Activated naive CD4-positive, alpha-beta T cell treated with anti-CD3 and anti-CD28 coated beads for 36 hours (primary cell): ENCODE results near the gene TMA7B. TPM values are rescaled to one million over a fixed set of nuclear protein-coding genes. Genes with fewer than 3 reads are reported as not detected.
"Not testable (repeated sequence)": the region's sequence is repeated elsewhere in the genome, so short reads cannot be mapped to it uniquely, and the experiment has no call there.

Source experiments
- CTCF ChIA-PET: fragments of 350-600 bp; sonication (Branson Sonifier 250); formaldehyde crosslinking; loops from one replicate; lab custom pipeline; 2021; ENCODE audit warnings: antibody characterized with exemption; lab: Charles Lee
- DNase-seq: peaks from one replicate; pipeline ENCODE4 v3.0.0-alpha.2; 2020
- H3K27ac Mint-ChIP-seq: one replicate; pipeline ENCODE4 v1.8.0; 2021; ENCODE audit warnings: mild to moderate bottlenecking, mixed read lengths
- H3K27me3 Mint-ChIP-seq: one replicate; pipeline ENCODE4 v1.8.0; 2021; ENCODE audit warnings: low read depth, mixed read lengths
- H3K36me3 Mint-ChIP-seq: one replicate; pipeline ENCODE4 v1.8.0; 2021; ENCODE audit warnings: low read depth, mixed read lengths
- H3K4me1 Mint-ChIP-seq: one replicate; pipeline ENCODE4 v1.8.0; 2021; ENCODE audit warnings: low read depth, mixed read lengths
- H3K4me3 Mint-ChIP-seq: one replicate; pipeline ENCODE4 v1.8.0; 2021; ENCODE audit warnings: mild to moderate bottlenecking, moderate library complexity, mixed read lengths
- H3K9me3 Mint-ChIP-seq: one replicate; pipeline ENCODE4 v1.8.0; 2021; ENCODE audit warnings: mixed read lengths
- intact Hi-C: fragments of 100-400 bp; cut with micrococcal nuclease; formaldehyde crosslinking; loops from one replicate; pipeline ENCODE4 v1.15.1; 2023
- total RNA-seq, 2 experiments: library from RNA; stranded (reverse); gene quantifications; one replicate each; pipeline ENCODE4 v1.2.3, GENCODE V29; 2021

TMA7B gene
- total RNA-seq, 2 experiments from 2014 or later: 1.1 to 1.5 TPM

DNA sequence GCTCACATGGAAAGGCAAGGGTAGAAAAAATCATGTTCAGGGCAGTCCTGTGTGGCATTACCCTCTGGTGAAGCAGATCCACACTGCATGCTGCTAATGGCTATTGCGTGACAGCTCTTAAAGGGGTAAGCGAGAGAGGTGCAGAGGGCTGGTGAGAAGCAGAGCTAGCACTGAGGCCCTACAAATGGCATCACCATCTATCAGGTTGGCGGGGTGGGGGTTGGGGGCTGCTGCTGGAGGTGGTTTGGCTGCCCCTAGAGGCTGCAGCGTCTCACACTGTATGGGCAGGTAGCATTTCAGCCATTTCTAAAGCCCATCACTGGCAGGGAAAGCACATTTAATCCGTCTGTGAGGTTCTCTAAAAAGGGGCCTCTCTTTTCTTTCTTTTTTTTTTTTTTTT lies 16.9 kb upstream of the TMA7B start:
- H3K9me3 Mint-ChIP-seq: no peaks in the 10 kb centered on the region
- CTCF ChIA-PET: interaction anchor here (0.5 to 2.8 kb wide), 17 partner anchors 9 to 414 kb away, joined by 3 to 23 read pairs (median 4); no protein-coding TSS in a partner anchor
- peak overlapping the region; percentile 95 for H3K27ac Mint-ChIP-seq
- H3K4me1 Mint-ChIP-seq: peaks cover 95% of the 10 kb centered on the region
- DNase-seq: peak; percentile 80
- H3K4me3 Mint-ChIP-seq: peak overlapping the region; percentile 34
- H3K27me3 Mint-ChIP-seq: no peaks in the 10 kb centered on the region
- intact Hi-C loops: loop anchor here (2.0 to 10.0 kb wide), 2 partner anchors 51 to 1341 kb away; partner anchors contain the start of genes FAM83F and RANGAP1
- H3K36me3 Mint-ChIP-seq: no peaks in the 10 kb centered on the region

DNA sequence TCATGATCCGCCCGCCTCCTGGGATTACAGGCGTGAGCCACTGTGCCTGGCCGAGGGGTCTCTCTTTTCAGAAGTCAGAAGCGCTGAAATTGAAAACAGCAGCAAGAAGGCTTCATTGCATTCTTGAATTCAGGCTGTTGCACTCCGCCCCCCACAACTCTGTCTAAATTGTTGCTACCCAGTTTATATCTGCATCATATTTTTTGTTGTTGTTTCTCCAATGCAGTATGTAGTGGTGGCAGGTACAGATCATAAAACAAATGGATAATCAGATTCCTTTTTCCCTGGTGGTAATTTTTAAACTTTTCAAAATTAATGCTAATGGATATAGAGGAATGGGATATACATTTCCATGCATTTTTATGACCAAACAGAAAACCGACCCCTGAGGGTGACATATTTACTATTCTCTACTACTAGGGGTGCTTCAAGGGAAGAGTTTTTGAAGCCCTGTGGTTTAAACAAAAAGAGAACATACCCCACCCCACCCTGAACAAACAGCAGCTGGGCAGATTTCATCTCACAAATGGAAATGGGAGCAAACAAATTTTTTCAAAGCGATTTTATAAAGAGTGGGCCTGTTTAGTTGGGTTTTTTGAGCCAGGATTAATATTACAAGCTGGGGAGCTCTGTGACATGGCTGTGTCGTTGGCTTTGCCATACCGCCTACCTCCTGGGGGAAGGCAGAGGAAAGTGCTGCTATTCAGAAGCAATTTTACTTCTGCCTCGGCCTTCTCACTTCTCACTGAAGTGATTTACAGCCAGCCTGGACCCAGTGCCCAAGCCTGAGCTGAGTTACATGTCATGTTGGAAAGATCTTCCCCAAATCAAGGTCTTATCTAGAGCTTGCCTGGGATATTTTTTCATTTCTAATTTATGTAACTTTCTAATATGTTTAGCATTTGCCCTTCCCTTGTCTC lies 16.0 kb upstream of the TMA7B start:
- CTCF ChIA-PET: interaction anchor here (0.6 to 2.3 kb wide), 7 partner anchors 11 to 393 kb away, joined by 3 to 11 read pairs (median 3); no protein-coding TSS in a partner anchor
- no peaks in the 10 kb centered on the region for H3K36me3 Mint-ChIP-seq
- no peak for DNase-seq
- no peaks in the 10 kb centered on the region for H3K9me3 Mint-ChIP-seq
- no peaks in the 10 kb centered on the region for H3K27me3 Mint-ChIP-seq
- peaks cover 95% of the 10 kb centered on the region for H3K4me1 Mint-ChIP-seq
- peak overlapping the region; percentile 95 for H3K27ac Mint-ChIP-seq
- peak overlapping the region; percentile 52 for H3K4me3 Mint-ChIP-seq
- intact Hi-C loops: loop anchor here (1.0 to 10.0 kb wide), 3 partner anchors 8 to 1341 kb away; partner anchors contain the start of genes FAM83F and RANGAP1

DNA sequence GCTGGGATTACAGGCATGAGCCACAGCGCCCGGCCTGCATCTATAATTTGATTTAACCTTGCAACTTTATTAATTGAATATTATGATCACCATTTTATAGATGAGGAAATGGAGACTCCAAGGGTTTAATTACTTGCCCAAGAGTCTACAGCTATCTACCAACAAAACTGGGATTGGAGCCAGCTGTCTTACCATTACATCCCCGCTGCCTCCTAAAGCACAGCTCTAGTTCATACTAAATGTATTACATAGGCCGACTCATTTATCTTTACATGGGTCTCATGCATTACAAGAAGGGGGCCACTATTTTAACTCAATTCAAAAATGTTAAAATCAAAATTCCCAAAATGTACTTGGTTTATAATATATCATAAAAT lies 14.1 kb upstream of the TMA7B start:
- Mint-ChIP-seq H3K27ac (peak overlapping the region; percentile 95), H3K36me3 (peaks cover 3% of the 10 kb centered on the region), H3K27me3 (no peaks in the 10 kb centered on the region), H3K9me3 (no peaks in the 10 kb centered on the region), H3K4me1 (peaks cover 97% of the 10 kb centered on the region), H3K4me3 (no peak overlapping the region)
- no peak for DNase-seq
- CTCF ChIA-PET: interaction anchor here (0.5 to 2.8 kb wide), 8 partner anchors 8 to 411 kb away, joined by 3 to 14 read pairs (median 4); partner anchors contain the start of gene TMA7B
- intact Hi-C loops: loop anchor here (10.0 kb wide), 1 partner anchor 1339 kb away; the partner anchor contains the start of gene RANGAP1

DNA sequence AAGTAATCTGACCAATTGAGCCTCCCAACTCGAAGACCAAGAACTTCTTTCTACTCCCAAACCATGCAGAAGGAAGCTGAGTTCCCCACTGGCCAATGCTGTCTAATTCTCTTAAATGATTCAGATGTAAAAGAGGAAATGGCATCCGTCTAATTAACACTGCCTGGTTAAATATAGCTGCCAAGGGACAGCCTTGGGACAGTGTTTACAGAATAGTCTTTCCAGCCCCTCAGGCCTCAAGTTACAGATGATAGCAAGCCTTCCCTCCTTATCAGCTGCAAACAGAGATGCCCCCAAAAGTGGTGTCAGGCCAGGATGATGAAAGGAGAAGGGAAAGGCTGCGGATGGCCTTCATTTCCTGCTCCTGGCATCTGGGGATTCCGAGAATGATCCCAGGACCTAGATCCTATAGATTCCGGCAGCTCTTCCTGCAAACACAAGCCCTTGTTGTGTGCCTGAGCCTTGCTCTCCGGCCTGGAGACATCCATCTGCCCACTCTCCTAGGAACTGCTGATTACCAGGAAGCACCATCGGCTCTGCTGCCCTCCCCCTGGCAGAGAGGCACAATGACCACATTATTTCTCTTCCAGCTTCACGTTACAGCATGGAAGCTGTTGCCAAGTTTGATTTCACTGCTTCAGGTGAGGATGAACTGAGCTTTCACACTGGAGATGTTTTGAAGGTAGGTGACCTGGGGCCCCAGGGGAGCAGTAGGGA lies 13.5 kb upstream of the TMA7B start:
- DNase-seq: no peak
- CTCF ChIA-PET: interaction anchor here (0.5 to 2.8 kb wide), 8 partner anchors 8 to 412 kb away, joined by 3 to 14 read pairs (median 4); no protein-coding TSS in a partner anchor
- intact Hi-C loops: loop anchor here (10.0 kb wide), 1 partner anchor 1338 kb away; the partner anchor contains the start of gene RANGAP1
- peaks cover 99% of the 10 kb centered on the region for H3K4me1 Mint-ChIP-seq
- peak overlapping the region; percentile 53 for H3K4me3 Mint-ChIP-seq
- peak overlapping the region; percentile 95 for H3K27ac Mint-ChIP-seq
- H3K36me3 Mint-ChIP-seq: peaks cover 3% of the 10 kb centered on the region
- H3K9me3 Mint-ChIP-seq: no peaks in the 10 kb centered on the region
- no peaks in the 10 kb centered on the region for H3K27me3 Mint-ChIP-seq

DNA sequence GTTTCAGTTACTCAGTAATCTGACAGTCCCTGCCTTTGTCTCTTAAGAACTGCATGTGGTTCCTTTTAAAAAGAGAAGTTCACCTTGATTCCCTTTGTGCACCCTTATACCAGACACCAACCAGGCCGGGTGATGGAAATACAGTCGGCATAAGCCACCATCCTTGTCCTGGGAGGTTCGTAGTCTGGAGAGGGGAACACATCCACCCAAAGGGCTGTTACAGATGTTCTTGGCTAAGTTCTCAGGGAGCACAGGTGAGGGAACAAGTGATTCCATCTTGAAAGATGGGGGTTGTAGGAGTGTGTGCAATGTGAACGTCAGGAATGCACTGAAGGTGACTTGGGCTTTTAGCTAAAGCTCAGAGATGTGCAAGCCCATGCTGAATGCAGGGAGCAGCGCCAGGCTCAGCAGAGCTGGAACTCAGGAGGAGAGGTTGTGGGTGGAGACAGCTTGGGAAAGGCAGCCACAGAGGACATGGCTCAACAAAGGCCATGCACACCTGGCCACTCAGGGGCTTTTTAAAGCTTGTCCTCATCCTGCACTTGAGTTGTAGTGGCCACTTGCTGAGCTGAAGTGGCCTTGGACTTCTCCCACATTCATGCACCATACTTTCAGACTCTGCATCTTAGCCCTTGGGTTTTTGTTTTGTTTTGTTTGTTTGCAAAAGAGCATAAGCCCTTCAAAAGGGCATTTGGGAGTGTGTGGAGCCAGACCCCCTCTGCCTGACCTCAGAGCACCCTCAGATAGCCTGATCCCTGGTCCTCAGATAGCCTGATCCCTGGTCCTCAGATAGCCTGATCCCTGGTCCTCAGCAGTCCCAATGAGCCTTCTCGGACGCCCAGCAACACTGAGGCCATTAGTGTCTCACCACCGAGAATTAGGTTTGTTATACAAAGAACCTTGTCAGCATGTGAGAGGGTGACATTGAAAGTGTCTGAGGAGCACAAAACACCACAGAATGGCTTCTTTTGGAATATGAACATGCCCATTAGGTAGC lies 12.7 kb upstream of the TMA7B start:
- Mint-ChIP-seq H3K9me3 (no peaks in the 10 kb centered on the region), H3K36me3 (peaks cover 3% of the 10 kb centered on the region), H3K4me3 (peak overlapping the region; percentile 53), H3K27ac (peak overlapping the region; percentile 95), H3K4me1 (peaks cover 99% of the 10 kb centered on the region), H3K27me3 (no peaks in the 10 kb centered on the region)
- intact Hi-C loops: loop anchor here (10.0 kb wide), 1 partner anchor 1337 kb away; the partner anchor contains the start of gene RANGAP1
- no peak for DNase-seq
- CTCF ChIA-PET: interaction anchor here (0.6 to 2.8 kb wide), 8 partner anchors 9 to 403 kb away, joined by 3 to 14 read pairs (median 4); no protein-coding TSS in a partner anchor

DNA sequence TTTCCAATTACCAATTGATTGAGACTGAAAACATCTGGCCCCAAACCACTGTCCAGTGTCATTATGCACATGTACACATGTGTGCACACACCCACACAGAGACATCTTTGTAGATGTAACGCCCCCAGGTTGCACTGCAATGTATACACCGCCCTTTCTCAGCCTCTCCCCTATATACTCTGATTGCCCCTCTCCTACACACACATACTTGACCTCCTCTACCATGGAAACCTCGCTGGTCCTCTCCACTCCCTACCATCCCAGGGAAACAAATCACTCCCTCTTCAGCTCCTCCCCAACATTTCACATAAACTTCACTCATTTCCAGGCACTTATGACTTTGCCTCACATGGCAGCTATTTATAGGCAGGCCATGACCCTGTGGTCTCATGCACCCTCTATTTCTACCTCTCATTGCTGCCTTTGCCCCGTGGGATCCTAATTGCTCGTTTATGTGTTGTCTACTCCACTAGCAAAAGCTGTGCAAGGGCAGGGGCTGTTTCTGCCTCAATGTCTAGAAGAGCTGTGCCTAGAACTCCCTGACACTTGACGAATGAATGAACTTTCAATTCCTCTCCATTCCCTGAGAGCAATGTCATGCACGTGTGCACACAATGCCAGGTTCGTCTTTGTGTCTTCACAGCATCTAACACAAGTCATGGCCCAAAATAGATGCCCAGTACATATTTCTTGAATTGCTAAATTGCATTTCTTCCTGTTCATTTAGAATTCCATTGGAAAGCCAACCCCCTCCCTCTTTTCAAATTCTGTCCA lies 10.0 kb upstream of the TMA7B start:
- intact Hi-C loops: loop anchor here (5.0 to 10.0 kb wide), 3 partner anchors 348 to 1335 kb away; partner anchors contain the start of gene RANGAP1

DNA sequence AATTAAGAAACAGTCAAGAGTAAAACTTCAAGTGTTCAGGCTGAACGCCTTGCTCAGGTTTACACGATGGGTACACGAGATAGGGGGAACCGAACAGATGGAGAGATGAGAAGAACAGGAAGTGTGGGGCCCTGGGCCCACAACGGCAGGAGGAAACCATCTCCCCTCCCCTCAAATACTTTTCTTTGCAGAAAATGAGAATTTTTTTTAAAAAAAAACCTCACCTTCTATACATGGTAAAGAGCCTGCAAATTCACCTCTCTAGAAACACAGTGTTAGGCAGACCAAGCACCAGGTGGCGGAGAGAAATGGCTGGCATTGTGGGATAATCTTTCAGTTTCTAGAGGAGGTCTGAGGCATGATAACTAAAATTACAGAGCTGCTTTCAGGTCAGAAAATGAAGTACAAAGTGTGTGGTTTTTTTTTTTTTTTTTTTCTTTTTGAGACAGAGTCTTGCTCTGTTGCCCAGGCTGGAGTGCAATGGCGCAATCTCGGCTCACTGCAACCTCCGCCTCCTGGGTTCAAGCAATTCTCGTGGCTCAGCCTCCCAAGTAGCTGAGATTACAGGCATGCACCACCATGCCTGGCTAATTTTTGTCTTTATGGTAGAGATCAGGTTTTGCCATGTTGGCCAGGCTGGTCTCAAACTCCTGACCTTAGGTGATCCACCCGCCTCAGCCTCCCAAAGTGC lies 8.4 kb upstream of the TMA7B start:
- intact Hi-C loops: loop anchor here (1.0 to 10.0 kb wide), 3 partner anchors 7 to 547 kb away; no protein-coding TSS in a partner anchor

More for the DNA sequence above, 10.0 kb upstream of the TMA7B start:
- H3K4me3 Mint-ChIP-seq: no peak overlapping the region
- peak overlapping the region; percentile 90 for H3K27ac Mint-ChIP-seq
- H3K9me3 Mint-ChIP-seq: no peaks in the 10 kb centered on the region
- H3K36me3 Mint-ChIP-seq: peaks cover 3% of the 10 kb centered on the region
- no peak for DNase-seq
- CTCF ChIA-PET: interaction anchor here (1.2 to 3.4 kb wide), 6 partner anchors 8 to 75 kb away, joined by 3 to 20 read pairs (median 4); no protein-coding TSS in a partner anchor
- peaks cover 97% of the 10 kb centered on the region for H3K4me1 Mint-ChIP-seq
- H3K27me3 Mint-ChIP-seq: no peaks in the 10 kb centered on the region

DNA sequence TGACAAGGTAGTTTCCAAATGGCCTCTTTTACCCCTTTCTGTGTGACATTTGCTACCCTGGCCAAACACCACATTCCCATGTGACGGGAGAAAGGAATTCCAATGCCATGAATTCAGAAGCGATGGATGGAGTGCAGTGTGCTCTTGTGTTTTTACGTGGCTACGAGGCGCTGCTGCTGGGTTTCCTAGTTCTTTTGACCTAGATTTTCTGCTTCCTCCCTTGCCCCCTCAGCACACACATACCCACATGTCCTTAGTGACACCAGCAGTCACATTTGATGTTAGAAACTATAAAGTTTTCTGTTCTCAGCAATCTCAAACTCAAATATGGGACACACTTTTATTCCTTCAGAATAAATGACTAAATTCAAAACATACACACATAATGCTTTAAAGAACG lies 7.8 kb upstream of the TMA7B start:
- Mint-ChIP-seq H3K4me3 (peak overlapping the region; percentile 69), H3K9me3 (no peaks in the 10 kb centered on the region), H3K27ac (peak overlapping the region; percentile 90), H3K27me3 (no peaks in the 10 kb centered on the region), H3K36me3 (peaks cover 12% of the 10 kb centered on the region), H3K4me1 (peaks cover 88% of the 10 kb centered on the region)
- DNase-seq: no peak
- intact Hi-C loops: loop anchor here (1.0 to 10.0 kb wide), 3 partner anchors 8 to 548 kb away; no protein-coding TSS in a partner anchor
- CTCF ChIA-PET: interaction anchor here (0.7 to 3.4 kb wide), 4 partner anchors 10 to 29 kb away, joined by 4 to 20 read pairs (median 5); no protein-coding TSS in a partner anchor

More for the DNA sequence above, 8.4 kb upstream of the TMA7B start:
- CTCF ChIA-PET: interaction anchor here (0.7 to 3.4 kb wide), 7 partner anchors 8 to 73 kb away, joined by 3 to 20 read pairs (median 4); no protein-coding TSS in a partner anchor
- peak overlapping the region; percentile 69 for H3K4me3 Mint-ChIP-seq
- H3K36me3 Mint-ChIP-seq, H3K9me3 Mint-ChIP-seq, H3K27me3 Mint-ChIP-seq: not testable (repeated sequence)
- H3K4me1 Mint-ChIP-seq: peaks cover 88% of the 10 kb centered on the region
- peak; percentile 59 for DNase-seq
- H3K27ac Mint-ChIP-seq: peak overlapping the region; percentile 90

DNA sequence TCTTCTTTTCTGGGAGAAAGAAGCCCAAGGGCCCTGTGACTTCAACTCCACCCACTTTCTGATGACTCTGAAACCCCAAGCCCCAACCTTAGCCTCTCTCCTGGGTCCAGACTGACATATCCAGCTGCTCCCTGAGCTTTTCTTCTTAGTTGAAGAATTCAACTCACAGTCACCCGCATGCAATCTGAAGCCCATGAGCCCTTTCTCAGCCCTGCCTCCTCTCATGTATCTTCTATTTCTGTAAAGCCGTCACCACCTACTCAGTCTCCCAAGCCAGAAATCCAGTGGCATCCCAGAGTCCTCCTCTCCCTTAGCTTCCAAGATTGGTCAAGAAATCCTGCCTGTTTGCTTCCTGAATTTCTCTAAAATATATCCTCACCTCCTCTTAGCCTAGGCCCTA lies 7.1 kb upstream of the TMA7B start:
- peak overlapping the region; percentile 90 for H3K27ac Mint-ChIP-seq
- intact Hi-C loops: loop anchor here (1.0 to 10.0 kb wide), 3 partner anchors 8 to 548 kb away; no protein-coding TSS in a partner anchor
- peaks cover 16% of the 10 kb centered on the region for H3K36me3 Mint-ChIP-seq
- H3K4me1 Mint-ChIP-seq: peaks cover 86% of the 10 kb centered on the region
- CTCF ChIA-PET: interaction anchor here (0.6 to 3.4 kb wide), 3 partner anchors 11 to 418 kb away, joined by 3 to 20 read pairs (median 5); no protein-coding TSS in a partner anchor
- peak overlapping the region; percentile 17 for H3K4me3 Mint-ChIP-seq
- no peak for DNase-seq
- no peaks in the 10 kb centered on the region for H3K9me3 Mint-ChIP-seq
- no peaks in the 10 kb centered on the region for H3K27me3 Mint-ChIP-seq
